Esophagus squamous epithelium (tissue), 4 donors: ENCODE results near the gene ANKH.

ENCODE experiments used
- POLR2A ChIP-seq, 4 donors: fragments of 450-650 bp; IDR thresholded peaks; one replicate each; pipeline ENCODE4 v1.6.1; 2017; ENCODE audit warnings: antibody characterized with exemption in 4 of 4, mild to moderate bottlenecking in 4 of 4, moderate library complexity in 3 of 4
- TF ChIP-seq, protein P1 (sequence below), 6 experiments: fragments of 450-650 bp in 4 of 6; fragments of 200-600 bp in 2 of 6; sonication (generic) in 2 of 6; IDR thresholded peaks; one replicate each; pipeline ENCODE4 v1.5.1; 2016 to 2019; ENCODE audit warnings: antibody characterized with exemption in 6 of 6, mild to moderate bottlenecking in 4 of 6, moderate library complexity in 4 of 6

DNA sequence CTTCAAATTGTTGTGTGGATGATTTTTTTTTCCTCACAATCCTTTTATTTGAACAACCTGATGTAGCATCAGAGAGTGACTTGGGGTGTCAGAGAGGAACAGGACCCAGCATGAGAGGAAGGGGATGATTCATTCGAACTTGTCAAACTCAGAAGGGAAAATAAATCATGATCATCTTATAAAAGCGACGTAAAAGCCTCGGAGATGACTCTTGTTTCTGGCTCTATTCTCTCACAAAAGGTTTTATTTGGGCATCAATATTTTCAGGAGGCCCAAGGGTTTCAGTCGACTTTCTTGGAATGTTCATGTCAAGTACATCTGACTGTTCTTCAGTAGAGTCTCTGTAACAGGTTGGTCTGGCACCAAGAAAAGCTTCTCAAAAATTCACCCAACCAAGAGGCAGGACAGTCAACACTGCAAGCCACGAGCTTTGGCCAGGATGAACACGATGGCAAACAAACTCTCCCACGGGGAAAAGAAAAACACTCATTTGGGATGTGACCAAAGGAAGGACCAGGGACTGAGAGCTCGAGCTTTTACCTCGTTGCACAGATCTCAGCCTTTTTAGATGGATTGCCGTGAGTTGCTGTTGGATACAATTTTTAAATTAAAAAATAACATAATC lies 55.1 kb downstream of the ANKH start:
- TF ChIP-seq, protein P1, sequence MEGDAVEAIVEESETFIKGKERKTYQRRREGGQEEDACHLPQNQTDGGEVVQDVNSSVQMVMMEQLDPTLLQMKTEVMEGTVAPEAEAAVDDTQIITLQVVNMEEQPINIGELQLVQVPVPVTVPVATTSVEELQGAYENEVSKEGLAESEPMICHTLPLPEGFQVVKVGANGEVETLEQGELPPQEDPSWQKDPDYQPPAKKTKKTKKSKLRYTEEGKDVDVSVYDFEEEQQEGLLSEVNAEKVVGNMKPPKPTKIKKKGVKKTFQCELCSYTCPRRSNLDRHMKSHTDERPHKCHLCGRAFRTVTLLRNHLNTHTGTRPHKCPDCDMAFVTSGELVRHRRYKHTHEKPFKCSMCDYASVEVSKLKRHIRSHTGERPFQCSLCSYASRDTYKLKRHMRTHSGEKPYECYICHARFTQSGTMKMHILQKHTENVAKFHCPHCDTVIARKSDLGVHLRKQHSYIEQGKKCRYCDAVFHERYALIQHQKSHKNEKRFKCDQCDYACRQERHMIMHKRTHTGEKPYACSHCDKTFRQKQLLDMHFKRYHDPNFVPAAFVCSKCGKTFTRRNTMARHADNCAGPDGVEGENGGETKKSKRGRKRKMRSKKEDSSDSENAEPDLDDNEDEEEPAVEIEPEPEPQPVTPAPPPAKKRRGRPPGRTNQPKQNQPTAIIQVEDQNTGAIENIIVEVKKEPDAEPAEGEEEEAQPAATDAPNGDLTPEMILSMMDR (IDR thresholded peaks at IDR 0.05) = no peak
- TF ChIP-seq POLR2A (IDR thresholded peaks at IDR 0.05) = no peak
